Liver (tissue), 3 donors: ENCODE measurements around the gene COL20A1.

Source experiments
- ATF3 ChIP-seq: IDR thresholded peaks from 2 replicates; pipeline ENCODE4 v1.6.1; 2016; ENCODE audit warnings: antibody characterized with exemption
- CTCF ChIP-seq: fragments of 150-350 bp; IDR thresholded peaks from 2 replicates; pipeline ENCODE4 v1.5.1; 2017; ENCODE audit warnings: improper control_type of control experiment, low read depth, low read length; ENCODE audit not compliant: missing input control
- GABPA ChIP-seq, 2 donors: IDR thresholded peaks in 1 of 2; conservative IDR thresholded peaks in 1 of 2; 2 replicates each; pipeline ENCODE4 v1.6.1; 2016; ENCODE audit warnings: antibody characterized with exemption in 2 of 2, mild to moderate bottlenecking in 1 of 2, moderate library complexity in 1 of 2
- JUND ChIP-seq, 2 donors: IDR thresholded peaks; 2 replicates each; pipeline ENCODE4 v1.6.1; 2016; ENCODE audit warnings: antibody characterized with exemption in 2 of 2
- MAX ChIP-seq: IDR thresholded peaks from 2 replicates; pipeline ENCODE4 v1.6.1; 2016; ENCODE audit warnings: antibody characterized with exemption
- REST ChIP-seq: IDR thresholded peaks from 2 replicates; pipeline ENCODE4 v1.6.1; 2016; ENCODE audit warnings: antibody characterized with exemption, mild to moderate bottlenecking
- RXRA ChIP-seq, 2 donors: IDR thresholded peaks; 2 replicates each; pipeline ENCODE4 v1.6.1; 2017 to 2018; ENCODE audit warnings: antibody characterized with exemption in 2 of 2, mild to moderate bottlenecking in 1 of 2
- SP1 ChIP-seq: IDR thresholded peaks from 2 replicates; pipeline ENCODE4 v1.6.1; 2018; ENCODE audit warnings: antibody characterized with exemption, mild to moderate bottlenecking
- TAF1 ChIP-seq: conservative IDR thresholded peaks from 2 replicates; pipeline ENCODE4 v1.6.1; 2016; ENCODE audit warnings: antibody characterized with exemption, mild to moderate bottlenecking
- YY1 ChIP-seq: IDR thresholded peaks from 2 replicates; pipeline ENCODE4 v1.6.1; 2016; ENCODE audit warnings: antibody characterized with exemption, mild to moderate bottlenecking
- ZBTB33 ChIP-seq: IDR thresholded peaks from 2 replicates; pipeline ENCODE4 v1.6.1; 2016; ENCODE audit warnings: antibody characterized with exemption
- donor health status: healthy.
- donor health status: healthy.

- TF ChIP-seq CTCF (no peak), SP1 (no peak), TAF1 (no peak), JUND (IDR thresholded peaks at IDR 0.05) (no peak), REST (no peak), MAX (no peak), ATF3 (no peak), GABPA (IDR thresholded peaks at IDR 0.05 in 1 of 2, conservative IDR thresholded peaks at IDR 0.05 in 1 of 2) (no peak), YY1 (no peak), RXRA (IDR thresholded peaks at IDR 0.05) (no peak), ZBTB33 (no peak)
These were observed 33.6 kb downstream of the COL20A1 start for GRCh38 chr20:63326314-63327230.
